ENCODE data around the gene TXNL4A.

TXNL4A gene

DNA sequence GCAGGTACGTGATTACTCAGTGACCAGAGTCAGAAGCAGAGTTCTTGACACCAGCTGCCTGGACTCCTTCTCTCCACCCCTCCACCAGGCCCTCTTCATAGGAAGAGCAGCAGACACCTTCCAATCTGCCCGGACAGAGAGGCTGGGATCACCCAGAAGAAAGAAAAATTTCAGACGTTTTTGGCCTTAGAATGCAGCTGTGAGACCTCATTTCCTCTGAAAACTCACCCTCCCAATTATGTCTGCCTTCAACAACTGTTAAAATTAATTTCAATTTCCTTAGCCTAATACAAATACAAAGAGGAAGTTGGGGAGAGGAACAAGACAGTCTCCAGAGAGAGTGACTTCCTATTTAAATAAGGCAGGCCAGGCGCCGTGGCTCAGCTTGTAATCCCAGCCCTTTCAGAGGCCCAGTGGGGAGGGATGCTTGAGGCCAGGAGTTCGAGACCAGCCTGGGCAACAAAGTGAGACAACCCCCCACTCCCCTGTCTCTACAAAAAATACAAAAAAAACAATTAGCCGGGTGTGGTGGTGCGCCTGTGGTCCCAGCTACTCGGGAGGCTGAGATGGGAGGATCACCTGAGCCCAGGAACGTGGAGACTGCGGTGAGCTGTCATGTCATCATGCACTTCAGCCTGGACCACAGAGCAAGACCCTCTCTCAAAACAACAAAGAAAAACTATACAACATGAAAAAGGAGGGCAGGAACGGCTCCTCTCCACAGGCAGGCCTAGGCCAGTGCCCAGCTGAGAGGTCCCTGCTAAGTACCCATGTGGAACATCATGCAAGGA lies 38.5 kb downstream of the TXNL4A start:
- DNase-seq (ENCODE audit: low read depth in 1 of 2, low spot score in 1 of 2): no peak

- DNase-seq (ENCODE audit: low read depth in 1 of 2, low spot score in 1 of 2): no peak
Measured at GRCh38 chr18:79948719-79949411, 39.5 kb downstream of the TXNL4A start.

GRCh38 chr18:79947881-79948610 lies 40.3 kb downstream of the TXNL4A start:
- no peak for DNase-seq (ENCODE audit: low read depth in 1 of 2, low spot score in 1 of 2)

GRCh38 chr18:79947054-79947755 lies 41.2 kb downstream of the TXNL4A start:
- DNase-seq (ENCODE audit: low read depth in 1 of 2, low spot score in 1 of 2): no peak

GRCh38 chr18:79945118-79946042 lies 43.0 kb downstream of the TXNL4A start:
- no peak for DNase-seq (ENCODE audit: low read depth in 1 of 2, low spot score in 1 of 2)

GRCh38 chr18:79944746-79945117 lies 43.6 kb downstream of the TXNL4A start:
- DNase-seq (ENCODE audit: low read depth in 1 of 2, low spot score in 1 of 2): no peak

DNA sequence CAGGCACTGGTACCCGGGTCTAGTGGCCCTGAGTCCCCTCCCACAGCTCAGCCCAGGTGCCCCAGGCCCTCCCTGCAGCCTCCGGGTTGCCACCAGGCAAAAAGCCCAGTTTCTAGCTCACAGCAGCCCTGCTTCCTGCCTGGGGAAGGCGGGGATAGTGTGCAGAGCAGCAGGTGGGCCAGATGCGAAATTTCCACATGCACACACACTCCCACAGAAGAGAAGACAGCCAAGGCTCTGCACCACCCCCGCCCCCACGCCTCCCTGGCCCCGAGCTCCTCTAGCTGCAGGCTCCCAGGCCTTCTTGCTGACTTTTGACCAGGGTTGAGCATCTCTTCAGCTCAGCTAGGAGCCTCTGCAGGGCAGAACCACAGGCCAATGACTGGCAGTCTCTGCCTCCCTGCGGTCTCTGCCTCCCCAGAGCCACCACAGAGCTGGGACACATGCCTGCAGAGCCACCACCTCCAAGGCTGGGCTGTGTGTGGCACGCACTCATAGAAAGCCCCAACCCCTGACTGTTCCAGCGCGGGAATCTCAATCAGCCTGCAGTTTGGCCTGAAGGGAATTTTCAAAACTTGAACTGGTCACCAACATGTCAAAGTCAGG lies 44.1 kb downstream of the TXNL4A start:
- no peak for DNase-seq (ENCODE audit: low read depth in 1 of 2, low spot score in 1 of 2)

GRCh38 chr18:79943608-79944125 lies 44.7 kb downstream of the TXNL4A start:
- DNase-seq (ENCODE audit: low read depth in 1 of 2, low spot score in 1 of 2): no peak

DNA sequence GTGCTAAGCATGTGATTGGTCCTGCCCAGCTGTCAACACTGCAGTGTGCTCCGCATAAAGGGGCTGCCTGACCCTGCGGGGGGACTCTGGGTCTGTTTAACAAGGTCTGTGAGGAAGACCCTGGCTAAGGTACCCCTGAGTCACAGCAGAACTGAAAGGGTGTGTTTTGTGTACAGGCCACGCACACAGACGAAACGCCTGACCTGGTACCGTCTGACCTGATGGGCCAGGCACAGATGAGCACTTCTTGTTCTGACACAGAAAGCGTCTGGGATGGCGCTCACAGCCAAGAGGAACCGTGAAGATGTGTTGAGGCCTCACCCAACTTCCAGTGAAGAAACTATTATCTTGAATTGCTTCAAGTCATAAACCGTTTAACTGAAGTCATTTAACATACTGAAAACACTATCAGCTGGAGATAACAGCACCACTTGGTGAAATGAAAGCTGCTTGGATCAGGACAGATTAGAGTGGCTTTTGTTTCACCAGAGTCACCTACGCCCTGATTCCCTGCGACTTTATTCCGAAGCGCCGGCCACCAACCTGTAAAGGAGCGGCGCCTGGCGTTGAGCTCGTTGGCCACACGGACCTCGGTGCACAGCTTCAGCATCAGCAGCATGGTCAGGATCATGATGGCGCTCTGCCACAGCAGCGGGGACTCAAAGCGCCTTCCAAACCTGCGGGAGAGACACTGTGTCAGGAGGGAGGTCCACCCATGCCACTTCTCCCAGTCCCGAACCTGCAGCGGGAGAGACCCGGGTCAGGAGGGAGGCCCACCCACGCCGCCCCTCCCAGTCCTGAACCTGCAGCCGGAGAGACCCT lies 45.4 kb downstream of the TXNL4A start:
- no peak for DNase-seq (ENCODE audit: low read depth in 1 of 2, low spot score in 1 of 2)

DNA sequence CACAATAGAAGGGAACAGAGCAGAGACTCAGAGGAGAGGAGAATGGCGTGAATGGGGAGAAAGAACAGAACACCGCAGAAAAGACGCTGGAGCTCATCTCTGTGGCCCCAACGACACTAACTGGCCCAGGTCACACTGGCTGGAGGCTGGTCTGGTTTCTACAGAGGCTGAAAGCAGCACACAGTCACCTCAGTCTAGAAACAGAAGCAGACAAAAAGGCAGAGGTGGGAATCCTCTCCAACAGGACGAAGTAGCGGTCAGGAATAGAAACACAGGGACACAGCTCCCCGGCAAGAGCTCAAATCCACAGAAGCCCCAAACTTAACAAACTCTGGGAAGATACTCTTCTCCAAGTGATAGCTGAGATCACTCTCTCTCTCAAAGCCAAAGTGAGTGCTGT lies 46.2 kb downstream of the TXNL4A start:
- DNase-seq (ENCODE audit: low read depth in 1 of 2, low spot score in 1 of 2): no peak

DNA sequence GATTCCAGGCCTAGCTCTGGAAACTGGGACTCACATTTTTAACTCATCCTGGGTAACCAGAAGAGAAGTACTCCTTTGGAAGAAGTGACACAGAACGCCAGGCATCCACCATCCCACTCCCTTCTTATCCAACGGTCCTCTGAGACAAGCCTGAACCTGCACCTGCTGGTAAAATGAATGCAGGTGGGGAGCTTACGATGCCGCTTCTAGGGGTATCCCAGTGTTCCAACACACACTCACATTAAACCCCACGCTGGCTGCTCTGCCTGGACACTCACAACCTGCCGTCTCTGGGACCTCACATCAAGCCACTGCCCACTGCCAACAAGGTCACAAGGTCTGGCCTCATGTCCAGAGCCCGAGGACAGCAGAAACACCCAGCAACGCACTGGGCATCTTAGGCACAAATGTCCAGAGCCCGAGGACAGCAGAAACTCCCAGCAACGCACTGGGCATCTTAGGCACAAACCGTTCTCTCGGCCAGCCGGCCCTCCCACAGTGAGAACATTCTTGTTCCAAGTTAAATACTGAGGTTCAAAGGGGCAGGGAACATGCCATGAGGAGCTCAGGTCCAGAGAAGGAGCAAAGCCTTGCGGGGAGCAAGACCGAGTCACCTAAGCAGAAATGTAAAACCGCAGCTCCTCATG lies 46.8 kb downstream of the TXNL4A start:
- DNase-seq (ENCODE audit: low read depth in 1 of 2, low spot score in 1 of 2): no peak

- no peak for DNase-seq (ENCODE audit: low read depth in 1 of 2, low spot score in 1 of 2)
Measured at GRCh38 chr18:79940814-79941472, 47.4 kb downstream of the TXNL4A start.

- no peak for DNase-seq (ENCODE audit: low read depth in 1 of 2, low spot score in 1 of 2)
Measured at GRCh38 chr18:79940126-79940813, 48.1 kb downstream of the TXNL4A start.

DNA sequence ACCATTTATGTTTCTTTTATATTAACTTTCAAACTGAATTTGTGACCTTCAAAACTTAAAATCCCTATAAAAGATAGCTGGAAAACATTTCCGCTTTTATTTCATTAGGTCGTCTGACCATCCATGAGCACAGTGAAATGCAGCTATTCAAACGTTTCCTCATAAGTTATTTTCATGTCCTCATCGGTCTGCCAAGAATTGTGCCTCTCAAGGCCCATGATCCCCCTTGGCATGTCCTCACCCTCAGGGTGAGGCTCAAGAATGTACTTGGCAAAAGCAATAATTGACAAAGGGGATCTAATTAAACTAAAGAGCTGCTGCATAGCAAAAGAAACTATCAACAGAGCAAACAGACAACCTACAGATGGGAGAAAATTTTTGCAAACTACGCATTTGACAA lies 49.3 kb downstream of the TXNL4A start:
- DNase-seq (ENCODE audit: low read depth in 1 of 2, low spot score in 1 of 2): no peak

- no peak for DNase-seq (ENCODE audit: low read depth in 1 of 2, low spot score in 1 of 2)
Measured at GRCh38 chr18:79938196-79938595, 50.2 kb downstream of the TXNL4A start.

- DNase-seq (ENCODE audit: low read depth in 1 of 2, low spot score in 1 of 2): no peak
Measured at GRCh38 chr18:79937103-79937860, 51.1 kb downstream of the TXNL4A start.

GRCh38 chr18:79936641-79937040 lies 51.7 kb downstream of the TXNL4A start:
- no peak for DNase-seq (ENCODE audit: low read depth in 1 of 2, low spot score in 1 of 2)

All from stimulated activated CD4-positive, alpha-beta T cell treated with anti-CD3 and anti-CD28 coated beads, Interleukin-15, amount 100 ng/mL, for 1 hour (primary cell).